Testis (tissue), 2 donors: Measurements from ENCODE around the gene TGM1.

Experiments
- POLR2A ChIP-seq: fragments of 450-650 bp; IDR thresholded peaks from one replicate; pipeline ENCODE4 v1.6.1; 2017; ENCODE audit warnings: antibody characterized with exemption, mild to moderate bottlenecking, moderate library complexity
- TF ChIP-seq, protein P1 (sequence below), 3 experiments: fragments of 450-650 bp in 2 of 3; fragments of 200-600 bp in 1 of 3; sonication (generic) in 1 of 3; IDR thresholded peaks; one replicate each; pipeline ENCODE4 v1.5.1; 2016 to 2019; ENCODE audit warnings: antibody characterized with exemption in 3 of 3, mild to moderate bottlenecking in 2 of 3, moderate library complexity in 1 of 3

DNA sequence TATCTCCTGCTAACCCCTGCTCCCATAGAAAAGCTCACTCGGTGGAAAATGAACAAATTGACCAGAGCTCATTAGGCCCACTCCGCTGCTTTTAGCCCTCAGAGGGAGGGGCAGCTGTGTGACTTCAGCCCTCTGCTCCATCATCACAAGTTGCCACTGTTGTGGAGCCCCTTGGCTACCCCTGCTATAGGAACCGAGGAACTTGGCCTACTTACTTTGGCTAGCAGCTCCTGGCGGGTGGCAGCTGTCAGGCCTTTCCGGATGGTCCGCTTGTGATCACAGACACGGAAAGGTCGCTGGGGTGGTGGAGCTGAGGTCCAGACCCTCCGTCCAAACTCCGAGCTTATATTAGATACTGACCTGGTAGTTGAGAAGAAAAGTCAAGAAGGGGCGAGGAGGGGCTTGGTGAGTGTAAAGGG lies 44.2 kb upstream of the TGM1 start:
- TF ChIP-seq, protein P1, sequence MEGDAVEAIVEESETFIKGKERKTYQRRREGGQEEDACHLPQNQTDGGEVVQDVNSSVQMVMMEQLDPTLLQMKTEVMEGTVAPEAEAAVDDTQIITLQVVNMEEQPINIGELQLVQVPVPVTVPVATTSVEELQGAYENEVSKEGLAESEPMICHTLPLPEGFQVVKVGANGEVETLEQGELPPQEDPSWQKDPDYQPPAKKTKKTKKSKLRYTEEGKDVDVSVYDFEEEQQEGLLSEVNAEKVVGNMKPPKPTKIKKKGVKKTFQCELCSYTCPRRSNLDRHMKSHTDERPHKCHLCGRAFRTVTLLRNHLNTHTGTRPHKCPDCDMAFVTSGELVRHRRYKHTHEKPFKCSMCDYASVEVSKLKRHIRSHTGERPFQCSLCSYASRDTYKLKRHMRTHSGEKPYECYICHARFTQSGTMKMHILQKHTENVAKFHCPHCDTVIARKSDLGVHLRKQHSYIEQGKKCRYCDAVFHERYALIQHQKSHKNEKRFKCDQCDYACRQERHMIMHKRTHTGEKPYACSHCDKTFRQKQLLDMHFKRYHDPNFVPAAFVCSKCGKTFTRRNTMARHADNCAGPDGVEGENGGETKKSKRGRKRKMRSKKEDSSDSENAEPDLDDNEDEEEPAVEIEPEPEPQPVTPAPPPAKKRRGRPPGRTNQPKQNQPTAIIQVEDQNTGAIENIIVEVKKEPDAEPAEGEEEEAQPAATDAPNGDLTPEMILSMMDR (IDR thresholded peaks at IDR 0.05): no peak
- TF ChIP-seq POLR2A: no peak
